K562 (cell line): ENCODE results near the gene FBXO48. TPM values are rescaled to one million over a fixed set of nuclear protein-coding genes. Genes with fewer than 3 reads are reported as not detected.

ENCODE experiments used
- ARNT ChIP-seq, 2 experiments: fragments of 450-650 bp; IDR thresholded peaks; 2 replicates each; pipeline ENCODE4 v1.6.1; 2016; ENCODE audit warnings: mild to moderate bottlenecking in 1 of 2
- GTF2E2 ChIP-seq: fragments of 200-800 bp; sonication (Bioruptor generic); IDR thresholded peaks from 2 replicates; pipeline ENCODE4 v1.6.1; 2016; ENCODE audit warnings: missing genetic modification characterization, missing compliant biosample characterization
- GTF2F1 ChIP-seq: IDR thresholded peaks from 2 replicates; pipeline ENCODE4 v1.6.1; 2011; ENCODE audit warnings: low read depth, low read length, improper control_type of control experiment
- HCFC1 ChIP-seq: IDR thresholded peaks from 2 replicates; pipeline ENCODE4 v1.6.1; 2012; ENCODE audit warnings: low read depth, low read length, improper control_type of control experiment
- HNRNPH1 ChIP-seq: fragments of 200-400 bp; formaldehyde crosslinking; optimal IDR thresholded peaks from 2 replicates; pipeline ENCODE3; 2017; ENCODE audit warnings: low read depth, mild to moderate bottlenecking, low read length, moderate library complexity
- JUNB ChIP-seq: fragments of 450-650 bp; formaldehyde crosslinking; conservative IDR thresholded peaks from 2 replicates; pipeline ENCODE4 v1.4.0; 2020; ENCODE audit warnings: mild to moderate bottlenecking
- KDM5B ChIP-seq: fragments of 200-600 bp; sonication (generic); IDR thresholded peaks from 2 replicates; pipeline ENCODE4 v1.6.1; 2012; ENCODE audit warnings: low read depth, mild to moderate bottlenecking, moderate library complexity, low read length, control low read depth, inconsistent platforms; ENCODE audit not compliant: insufficient replicate concordance
- KLF6 ChIP-seq: fragments of 250-450 bp; sonication (Bioruptor Pico); IDR thresholded peaks from 2 replicates; pipeline ENCODE4 v1.4.0; 2020; ENCODE audit warnings: mild to moderate bottlenecking, moderate library complexity, borderline replicate concordance
- RAD51 ChIP-seq: fragments of 450-650 bp; IDR thresholded peaks from 2 replicates; pipeline ENCODE4 v1.7.1; 2016; ENCODE audit warnings: low read depth, mild to moderate bottlenecking, borderline replicate concordance
- RFX5 ChIP-seq: IDR thresholded peaks from 2 replicates; pipeline ENCODE4 v1.6.1; 2011; ENCODE audit warnings: low read depth, mild to moderate bottlenecking, improper control_type of control experiment, low read length
- TAF9B ChIP-seq: fragments of 450-650 bp; IDR thresholded peaks from 2 replicates; pipeline ENCODE4 v1.6.1; 2018; ENCODE audit warnings: mild to moderate bottlenecking; ENCODE audit not compliant: partially characterized antibody
- TARDBP ChIP-seq: fragments of 450-650 bp; IDR thresholded peaks from 2 replicates; pipeline ENCODE4 v1.6.1; 2016
- THAP12 ChIP-seq: fragments of 250-450 bp; sonication (Bioruptor Pico); IDR thresholded peaks from 2 replicates; pipeline ENCODE4 v1.9.0; 2021; ENCODE audit warnings: mild to moderate bottlenecking, inconsistent platforms
- THRB ChIP-seq: fragments of 450-650 bp; formaldehyde crosslinking; conservative IDR thresholded peaks from 2 replicates; pipeline ENCODE4 v1.4.0; 2022; ENCODE audit warnings: mild to moderate bottlenecking, missing genetic modification characterization
- TOE1 ChIP-seq, 2 experiments: fragments of 450-650 bp in 1 of 2; sonication (generic) in 1 of 2; formaldehyde crosslinking in 1 of 2; IDR thresholded peaks; 2 replicates each; pipeline versions ENCODE4 v1.7.1 to v1.8.0; 2016 to 2022; ENCODE audit warnings: borderline replicate concordance in 2 of 2, mild to moderate bottlenecking in 2 of 2, antibody characterized with exemption in 1 of 2, inconsistent platforms in 1 of 2, low read depth in 1 of 2, missing genetic modification reagents in 1 of 2, moderate library complexity in 1 of 2
- ZNF124 ChIP-seq: sonication (generic); formaldehyde crosslinking; IDR thresholded peaks from 2 replicates; pipeline ENCODE4 v1.8.1; 2022; ENCODE audit warnings: missing genetic modification reagents
- ZNF133 ChIP-seq: fragments of 250-450 bp; sonication (Bioruptor Pico); IDR thresholded peaks from 2 replicates; pipeline ENCODE4 v1.4.0; 2020; ENCODE audit warnings: mild to moderate bottlenecking
- ZNF24 ChIP-seq: fragments of 450-650 bp; IDR thresholded peaks from 2 replicates; pipeline ENCODE4 v1.6.1; 2016
- ZNF280A ChIP-seq: fragments of 450-650 bp; IDR thresholded peaks from 2 replicates; pipeline ENCODE4 v1.6.1; 2018; ENCODE audit warnings: mild to moderate bottlenecking, low read depth; ENCODE audit not compliant: partially characterized antibody
- ZNF280B ChIP-seq: fragments of 250-450 bp; sonication (Bioruptor Pico); IDR thresholded peaks from 2 replicates; pipeline ENCODE4 v1.5.1; 2021; ENCODE audit warnings: mild to moderate bottlenecking
- ZNF444 ChIP-seq: fragments of 250-450 bp; sonication (Bioruptor Pico); IDR thresholded peaks from 2 replicates; pipeline ENCODE4 v1.4.0; 2020; ENCODE audit warnings: mild to moderate bottlenecking, moderate library complexity
- ZNF57 ChIP-seq: fragments of 450-650 bp; formaldehyde crosslinking; IDR thresholded peaks from 2 replicates; pipeline ENCODE4 v1.4.0; 2020; ENCODE audit warnings: mild to moderate bottlenecking, moderate library complexity
- polyA plus RNA-seq, 8 experiments: library from polyadenylated mRNA; depleted of rRNA in 4 of 8; stranded (reverse) in 5 of 8; unstranded in 3 of 8; fragments of >200 nt; fragmentation: Nextera tagmentation in 2 of 8; fragmentation: Illumina TruSeq in 1 of 8; extraction: Ambion mirVana in 2 of 8; extraction: Trizol in 1 of 8; gene quantifications; 2 replicates each; pipeline versions ENCODE4 v1.2.1 to v1.2.3, GENCODE V29; 2011 to 2014; ENCODE audit warnings: inconsistent platforms in 1 of 8, missing spikeins in 1 of 8
- total RNA-seq, 7 experiments: library from RNA; depleted of rRNA in 6 of 7; stranded (reverse); fragments of >200 nt in 6 of 7; fragmentation: Illumina TruSeq in 2 of 7; extraction: Trizol in 2 of 7; gene quantifications; 2 replicates each; pipeline versions ENCODE4 v1.2.1 to v1.2.3, GENCODE V29; 2011 to 2021; ENCODE audit warnings: low replicate concordance in 1 of 7

The FBXO48 gene
- total and polyA plus RNA-seq, 9 of the 15 experiments (the other 6 are each of a cell fraction or from before 2014, with no cell fraction given): 0.36 to 1.8 (median 0.73) TPM

GRCh38 chr2:68467077-68467960, at the start of gene FBXO48, which contains the start of gene APLF (continued):
- TF ChIP-seq ZNF280B (no peak), KDM5B (no peak), ZNF280A (no peak), HCFC1 (peak; percentile 97), ZNF24 (no peak), RFX5 (no peak), THRB (CRISPR knock-in tag) (no peak), ZNF444 (CRISPR knock-in tag) (no peak), RAD51 (no peak), GTF2F1 (no peak), ARNT (IDR thresholded peaks at IDR 0.05) (no peak), TOE1 (IDR thresholded peaks at IDR 0.05; ENCODE audit: borderline replicate concordance) (no peak; the same call in 1 of the 2 replicates), TOE1 (CRISPR knock-in tag; IDR thresholded peaks at IDR 0.05; ENCODE audit: borderline replicate concordance, low read depth) (no peak), TARDBP (peak; percentile 87; the same call in 1 of the 2 replicates), JUNB (CRISPR knock-in tag) (no peak), THAP12 (CRISPR knock-in tag) (peak; percentile 76), GTF2E2 (tag) (no peak; the same call in 1 of the 2 replicates), ZNF57 (CRISPR knock-in tag) (no peak), TAF9B (no peak), KLF6 (no peak; the same call in 1 of the 2 replicates), ZNF133 (no peak), HNRNPH1 (no peak), ZNF124 (CRISPR knock-in tag) (no peak)
